GM12872 (cell line): ENCODE results near the gene RANBP1.
A peak's percentile ranks its signal among the peaks of the same experiment; 100 is the strongest.

ENCODE experiments used
- CTCF ChIP-seq: IDR thresholded peaks from 3 replicates; pipeline ENCODE4 v1.5.1; 2011; ENCODE audit warnings: low read depth, mild to moderate bottlenecking, low read length, moderate library complexity; ENCODE audit not compliant: insufficient read depth

The RANBP1 gene

GRCh38 chr22:20153945-20154344, 38.0 kb downstream of the RANBP1 start:
- no peak for TF ChIP-seq CTCF

- peak; percentile 15; the same call in 1 of the 3 replicates for TF ChIP-seq CTCF
Measured at GRCh38 chr22:20154602-20155187, 38.8 kb downstream of the RANBP1 start.

GRCh38 chr22:20155330-20156041, 39.6 kb downstream of the RANBP1 start:
- TF ChIP-seq CTCF = no peak

- no peak for TF ChIP-seq CTCF
Measured at GRCh38 chr22:20156042-20156389, 40.1 kb downstream of the RANBP1 start.

- TF ChIP-seq CTCF = peak; percentile 97
Measured at GRCh38 chr22:20156611-20157429, 40.9 kb downstream of the RANBP1 start.

- TF ChIP-seq CTCF = no peak
Measured at GRCh38 chr22:20157430-20158183, 41.7 kb downstream of the RANBP1 start.
